PFSK-1 (cell line): ENCODE results near the gene PSORS1C1.

Experiments
- FOXP2 ChIP-seq: optimal IDR thresholded peaks from 2 replicates; pipeline ENCODE3; 2011; ENCODE audit warnings: borderline replicate concordance, control low read depth, inconsistent platforms; ENCODE audit not compliant: insufficient read depth; ENCODE audit errors: extremely low read length, extremely low read depth
- POLR2AphosphoS5 ChIP-seq: IDR thresholded peaks from 2 replicates; pipeline ENCODE4 v1.6.1; 2012; ENCODE audit warnings: low read depth, mild to moderate bottlenecking, control low read depth, low read length, moderate library complexity
- REST ChIP-seq, 2 experiments: IDR thresholded peaks; 2 replicates each; pipeline versions ENCODE4 v1.6.1 to v1.8.0; 2011 to 2012; ENCODE audit warnings: low read depth in 2 of 2, low read length in 2 of 2, control low read depth in 1 of 2, inconsistent platforms in 1 of 2, mild to moderate bottlenecking in 1 of 2, moderate library complexity in 1 of 2; ENCODE audit not compliant: insufficient read depth in 1 of 2
- SIN3A ChIP-seq: IDR thresholded peaks from 2 replicates; pipeline ENCODE4 v1.6.1; 2012; ENCODE audit warnings: mild to moderate bottlenecking, low read length, moderate library complexity, borderline replicate concordance; ENCODE audit not compliant: insufficient read depth
- TAF1 ChIP-seq: IDR thresholded peaks from 2 replicates; pipeline ENCODE4 v1.6.1; 2012; ENCODE audit warnings: low read length, control low read depth, borderline replicate concordance; ENCODE audit not compliant: insufficient read depth

- TF ChIP-seq SIN3A (no peak), TAF1 (no peak), FOXP2 (no peak), REST (IDR thresholded peaks at IDR 0.05; ENCODE audit: insufficient read depth in 1 of 2, low read depth in 2 of 2, low read length in 2 of 2) (no peak), POLR2AphosphoS5 (no peak)
Measured at GRCh38 chr6:31079656-31080261, 34.8 kb upstream of the PSORS1C1 start.
